ENCODE data around the gene KCNIP1. TPM values are rescaled to one million over a fixed set of nuclear protein-coding genes. Genes with fewer than 3 reads are reported as not detected.

The KCNIP1 gene
- polyA plus RNA-seq, 1 of the 3 experiments (the other 2 are of a cell fraction) = 1.3 TPM

GRCh38 chr5:170490381-170490780 is 13.4 kb upstream of the KCNIP1 start:
- peaks cover 5% of the 10 kb centered on the region for H3F3A ChIP-seq (replicated peaks; ENCODE audit: insufficient read depth)
- H3K27me3 ChIP-seq (ENCODE audit: insufficient read depth) = no peaks in the 10 kb centered on the region
- H4K20me1 ChIP-seq (ENCODE audit: insufficient read depth) = no peaks in the 10 kb centered on the region
- TF ChIP-seq YY1 (IDR thresholded peaks at IDR 0.05; ENCODE audit: low read depth) (no peak), USF1 (IDR thresholded peaks at IDR 0.05; ENCODE audit: borderline replicate concordance, low read depth) (no peak), RFX5 (IDR thresholded peaks at IDR 0.05; ENCODE audit: low read length) (no peak), FOSL2 (IDR thresholded peaks at IDR 0.05; ENCODE audit: borderline replicate concordance, low read depth) (no peak), SMC3 (IDR thresholded peaks at IDR 0.05; ENCODE audit: low read depth, low read length) (no peak), RXRA (IDR thresholded peaks at IDR 0.05; ENCODE audit: borderline replicate concordance, low read depth) (no peak), RAD21 (IDR thresholded peaks at IDR 0.05; ENCODE audit: low read length) (no peak), CHD2 (IDR thresholded peaks at IDR 0.05; ENCODE audit: low read length, partially characterized antibody) (no peak), SIN3A (IDR thresholded peaks at IDR 0.05; ENCODE audit: borderline replicate concordance, low read depth, low read length) (no peak), PBX3 (IDR thresholded peaks at IDR 0.05) (no peak), MAX (IDR thresholded peaks at IDR 0.05; ENCODE audit: low read depth) (no peak), CTCF (IDR thresholded peaks at IDR 0.05) (no peak)
- H3K4me2 ChIP-seq = peak overlapping the region; percentile 28; the same call in 1 of the 2 replicates
- POLR2A ChIA-PET = no interaction called here
- H3K27ac ChIP-seq (ENCODE audit: low read depth in 2 of 2, low read length in 1 of 2) = peak overlapping the region in 1 of 2 experiments; percentile 71; a peak in 2 of 4 replicates
- peaks cover 0 to 11% of the 10 kb centered on the region in 2 experiments; a peak in 2 of 4 replicates for H3K4me1 ChIP-seq (ENCODE audit: control insufficient read depth in 1 of 2, insufficient read depth in 2 of 2, low read depth in 1 of 2, low read length in 1 of 2)
- H3K9ac ChIP-seq = no peak overlapping the region
- no peaks in the 10 kb centered on the region for H3K79me2 ChIP-seq (ENCODE audit: insufficient read depth)
- no peaks in the 10 kb centered on the region for H3K36me3 ChIP-seq (replicated peaks in 1 of 2; ENCODE audit: control insufficient read depth in 1 of 2, insufficient read depth in 2 of 2, low read length in 1 of 2)
- H2AFZ ChIP-seq (ENCODE audit: low read depth) = no peak overlapping the region
- 88% methylated on average over 3 of the region's 3 CpGs for WGBS (ENCODE audit: low lambda C conversion rate)
- H3K4me3 ChIP-seq (ENCODE audit: low read depth in 2 of 2, low read length in 1 of 2) = no peak overlapping the region
- no peaks in the 10 kb centered on the region for H3K9me2 ChIP-seq
- no peak for DNase-seq
- no peaks in the 10 kb centered on the region for H3K9me3 ChIP-seq
- CTCF ChIA-PET = no interaction called here

GRCh38 chr5:170491479-170491878 is 12.3 kb upstream of the KCNIP1 start:
- H3K9me2 ChIP-seq = no peaks in the 10 kb centered on the region
- peak overlapping the region; percentile 28; the same call in 1 of the 2 replicates for H3K4me2 ChIP-seq
- no peak for DNase-seq
- H3K27ac ChIP-seq (ENCODE audit: low read depth in 2 of 2, low read length in 1 of 2) = peak overlapping the region; percentile 28 to 71; a peak in 3 of 4 replicates
- H2AFZ ChIP-seq (ENCODE audit: low read depth) = peak overlapping the region; percentile 11; the same call in 1 of the 2 replicates
- H3F3A ChIP-seq (replicated peaks; ENCODE audit: insufficient read depth) = peaks cover 5% of the 10 kb centered on the region
- H4K20me1 ChIP-seq (ENCODE audit: insufficient read depth) = no peaks in the 10 kb centered on the region
- H3K9ac ChIP-seq = no peak overlapping the region
- no peaks in the 10 kb centered on the region for H3K79me2 ChIP-seq (ENCODE audit: insufficient read depth)
- H3K9me3 ChIP-seq = no peaks in the 10 kb centered on the region
- POLR2A ChIA-PET = no interaction called here
- H3K4me1 ChIP-seq (ENCODE audit: control insufficient read depth in 1 of 2, insufficient read depth in 2 of 2, low read depth in 1 of 2, low read length in 1 of 2) = peaks cover 0 to 11% of the 10 kb centered on the region in 2 experiments; a peak in 2 of 4 replicates
- WGBS (ENCODE audit: low lambda C conversion rate) = 61% methylated on average over 5 of the region's 5 CpGs
- H3K4me3 ChIP-seq (ENCODE audit: low read depth in 2 of 2, low read length in 1 of 2) = no peak overlapping the region
- CTCF ChIA-PET = interaction anchor here (1.1 to 1.5 kb wide), 2 partner anchors 18 to 57 kb away, joined by 3 read pairs; no protein-coding TSS in a partner anchor
- no peaks in the 10 kb centered on the region for H3K27me3 ChIP-seq (ENCODE audit: insufficient read depth)
- H3K36me3 ChIP-seq (replicated peaks in 1 of 2; ENCODE audit: control insufficient read depth in 1 of 2, insufficient read depth in 2 of 2, low read length in 1 of 2) = no peaks in the 10 kb centered on the region
- TF ChIP-seq SIN3A (IDR thresholded peaks at IDR 0.05; ENCODE audit: borderline replicate concordance, low read depth, low read length) (no peak), RCOR1 (IDR thresholded peaks at IDR 0.05; ENCODE audit: low read length) (no peak), TAF1 (IDR thresholded peaks at IDR 0.05; ENCODE audit: borderline replicate concordance, low read depth, low read length) (no peak; the same call in 1 of the 2 replicates), TCF12 (IDR thresholded peaks at IDR 0.05) (peak; percentile 90), NFIC (IDR thresholded peaks at IDR 0.05; ENCODE audit: borderline replicate concordance) (peak; percentile 96), PBX3 (IDR thresholded peaks at IDR 0.05) (peak; percentile 74), CHD2 (IDR thresholded peaks at IDR 0.05; ENCODE audit: low read length, partially characterized antibody) (no peak), REST (IDR thresholded peaks at IDR 0.05; ENCODE audit: low read depth, low read length) (peak; percentile 62), TEAD4 (IDR thresholded peaks at IDR 0.05; ENCODE audit: borderline replicate concordance, insufficient read depth) (peak; percentile 80; the same call in 1 of the 2 replicates)

Data from SK-N-SH (cell line).